ENCODE data around the gene NR2F1.
"Not testable (repeated sequence)": the region's sequence is repeated elsewhere in the genome, so short reads cannot be mapped to it uniquely, and the experiment has no call there.

NR2F1 gene

GRCh38 chr5:93582677-93583438 lies at the start of gene NR2F1:
NR2F1 (plus strand) TSS chr5:93583222; CDS start chr5:93585024, 1,802 bp downstream.
- DNase-seq (ENCODE audit: low spot score) = peak; percentile 97

- DNase-seq (ENCODE audit: low spot score) = no peak
Observed at GRCh38 chr5:93545872-93546271, 37.1 kb upstream of the NR2F1 start.

GRCh38 chr5:93549594-93549993 lies 33.4 kb upstream of the NR2F1 start:
- DNase-seq (ENCODE audit: low spot score) = not testable (repeated sequence)

GRCh38 chr5:93557021-93557604 lies 25.9 kb upstream of the NR2F1 start:
- no peak for DNase-seq (ENCODE audit: low spot score)

- DNase-seq (ENCODE audit: low spot score) = no peak
Observed at GRCh38 chr5:93566091-93566490, 16.9 kb upstream of the NR2F1 start.

GRCh38 chr5:93567424-93567823 lies 15.6 kb upstream of the NR2F1 start:
- DNase-seq (ENCODE audit: low spot score) = no peak

GRCh38 chr5:93569300-93570160 lies 13.5 kb upstream of the NR2F1 start:
- DNase-seq (ENCODE audit: low spot score) = peak; percentile 13

- peak; percentile 14 for DNase-seq (ENCODE audit: low spot score)
Observed at GRCh38 chr5:93570294-93571113, 12.5 kb upstream of the NR2F1 start.

GRCh38 chr5:93571114-93571949 lies 11.7 kb upstream of the NR2F1 start:
- DNase-seq (ENCODE audit: low spot score) = peak; percentile 20

GRCh38 chr5:93572101-93572607 lies 10.9 kb upstream of the NR2F1 start:
- DNase-seq (ENCODE audit: low spot score) = peak; percentile 12

GRCh38 chr5:93572608-93573353 lies 10.2 kb upstream of the NR2F1 start:
- no peak for DNase-seq (ENCODE audit: low spot score)

GRCh38 chr5:93573354-93574351 lies 9.4 kb upstream of the NR2F1 start:
- DNase-seq (ENCODE audit: low spot score) = peak; percentile 12

GRCh38 chr5:93574491-93575305 lies 8.3 kb upstream of the NR2F1 start:
- DNase-seq (ENCODE audit: low spot score) = peak; percentile 12

GRCh38 chr5:93575461-93576414 lies 7.3 kb upstream of the NR2F1 start:
- peak; percentile 18 for DNase-seq (ENCODE audit: low spot score)

- DNase-seq (ENCODE audit: low spot score) = peak; percentile 53
Observed at GRCh38 chr5:93576994-93577853, 5.8 kb upstream of the NR2F1 start.

All from HuH-7.5 (cell line).